Daoy (cell line): ENCODE results near the gene OXNAD1. TPM values are rescaled to one million over a fixed set of nuclear protein-coding genes. Genes with fewer than 3 reads are reported as not detected.
A peak's percentile ranks its signal among the peaks of the same experiment; 100 is the strongest.
"Not testable (repeated sequence)": the region's sequence is repeated elsewhere in the genome, so short reads cannot be mapped to it uniquely, and the experiment has no call there.

ENCODE experiments used
- DNase-seq: peaks from one replicate; pipeline ENCODE4 v3.0.0-alpha.2; 2015; ENCODE audit warnings: low read depth
- total RNA-seq: library from RNA; depleted of rRNA; stranded (reverse); fragments of >200 nt; shearing (Covaris generic); gene quantifications from 2 replicates; pipeline ENCODE4 v1.2.3, GENCODE V29; 2014

The OXNAD1 gene
- total RNA-seq, 1 experiment from 2014 or later: 15.1 TPM

- no peak for DNase-seq
These were observed 39.3 kb downstream of the OXNAD1 start for GRCh38 chr3:16304061-16305010.

- no peak for DNase-seq
These were observed 40.1 kb downstream of the OXNAD1 start for GRCh38 chr3:16305111-16305541.

DNA sequence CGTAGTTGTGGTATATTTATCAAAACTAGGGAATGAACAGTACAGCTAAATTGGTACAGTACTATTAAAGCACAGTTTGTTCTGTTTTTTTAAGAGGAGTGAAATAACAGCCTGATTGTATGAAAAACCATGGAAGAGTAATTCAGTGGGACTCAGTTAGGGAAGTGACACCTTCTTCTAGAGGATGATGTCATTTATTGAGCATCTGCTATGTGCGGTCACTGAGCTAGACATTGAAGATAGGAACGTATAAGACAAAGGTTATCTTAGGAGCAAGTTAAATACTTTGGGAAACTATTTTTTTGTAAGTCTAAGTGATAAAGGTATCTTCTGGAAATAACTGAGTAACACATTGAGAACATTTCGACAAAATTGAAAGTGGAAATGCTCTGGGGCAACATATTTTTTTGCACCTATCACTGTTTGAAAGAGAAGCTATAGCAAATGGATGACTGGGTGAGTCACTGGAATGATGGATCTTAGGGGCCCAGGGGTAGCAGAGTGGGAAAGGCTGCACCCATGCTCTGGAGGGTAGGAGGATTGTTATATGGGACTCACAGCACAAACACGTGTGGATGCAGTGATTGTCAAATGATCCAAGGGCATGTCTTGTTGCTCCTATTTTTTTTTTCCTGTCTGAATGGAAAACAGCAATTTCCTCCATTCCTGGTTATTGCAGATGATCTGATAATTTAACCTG is 43.0 kb downstream of the OXNAD1 start:
- DNase-seq: no peak

DNA sequence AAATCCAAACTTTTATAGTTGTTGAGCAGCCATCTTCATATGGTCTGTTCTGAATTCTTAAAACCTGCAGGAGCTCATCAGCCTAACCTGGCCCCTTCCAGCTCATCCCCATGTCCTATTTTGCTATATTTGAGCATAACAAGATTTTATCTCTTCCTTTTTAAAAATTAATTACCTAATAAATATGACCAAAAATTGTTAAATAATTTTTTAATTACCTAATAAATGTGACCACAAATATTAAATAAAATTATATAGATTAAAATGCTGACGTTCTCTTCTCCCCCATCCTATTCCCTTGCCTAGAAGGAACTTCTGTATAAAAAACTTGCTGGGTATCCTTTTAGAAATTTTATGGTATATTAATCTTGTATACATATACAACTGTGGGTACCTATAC is 43.7 kb downstream of the OXNAD1 start:
- DNase-seq: no peak

GRCh38 chr3:16309558-16309957 is 44.5 kb downstream of the OXNAD1 start:
- DNase-seq: peak; percentile 77

DNA sequence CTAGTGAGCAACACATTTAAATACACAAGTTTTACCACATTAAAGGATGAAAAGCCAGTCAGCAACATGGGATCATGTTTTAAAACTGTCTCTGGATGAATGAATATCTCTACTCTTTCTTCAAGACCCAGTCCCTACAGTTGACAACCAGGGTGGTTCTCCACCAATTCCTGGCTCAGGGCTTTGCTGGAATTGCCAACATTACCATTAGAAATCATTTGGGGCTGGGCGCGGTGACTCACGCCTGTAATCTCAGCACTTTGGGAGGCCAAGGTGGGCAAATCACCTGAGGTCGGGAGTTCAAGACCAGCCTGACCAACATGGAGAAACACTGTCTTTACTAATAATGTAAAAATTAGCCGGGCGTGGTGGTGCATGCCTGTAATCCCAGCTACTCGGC is 45.5 kb downstream of the OXNAD1 start:
- DNase-seq: not testable (repeated sequence)

DNA sequence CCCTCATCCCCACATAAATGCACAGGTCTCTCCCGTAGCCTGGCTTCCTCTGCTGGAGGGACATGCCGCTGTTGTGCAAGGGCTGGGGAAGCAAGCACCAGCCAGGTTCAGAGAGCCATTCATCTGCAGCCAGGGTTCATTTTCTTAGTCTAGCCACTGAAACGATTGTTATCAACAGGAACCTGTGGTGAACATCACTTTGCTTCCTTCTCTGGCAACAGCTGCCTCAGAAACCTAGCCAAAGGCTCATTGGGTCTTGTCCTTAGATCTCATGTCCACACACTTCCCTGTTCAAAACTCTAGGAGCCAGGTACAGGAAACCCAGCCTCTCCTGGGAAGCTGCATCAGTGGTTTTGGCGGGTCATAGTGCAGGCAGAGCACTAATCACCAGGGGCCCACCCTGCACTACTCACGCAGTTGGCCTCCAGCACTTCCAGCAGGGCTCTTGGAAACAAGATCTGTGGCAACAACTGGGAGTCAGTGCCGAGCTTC is 47.0 kb downstream of the OXNAD1 start:
- peak; percentile 25 for DNase-seq

DNA sequence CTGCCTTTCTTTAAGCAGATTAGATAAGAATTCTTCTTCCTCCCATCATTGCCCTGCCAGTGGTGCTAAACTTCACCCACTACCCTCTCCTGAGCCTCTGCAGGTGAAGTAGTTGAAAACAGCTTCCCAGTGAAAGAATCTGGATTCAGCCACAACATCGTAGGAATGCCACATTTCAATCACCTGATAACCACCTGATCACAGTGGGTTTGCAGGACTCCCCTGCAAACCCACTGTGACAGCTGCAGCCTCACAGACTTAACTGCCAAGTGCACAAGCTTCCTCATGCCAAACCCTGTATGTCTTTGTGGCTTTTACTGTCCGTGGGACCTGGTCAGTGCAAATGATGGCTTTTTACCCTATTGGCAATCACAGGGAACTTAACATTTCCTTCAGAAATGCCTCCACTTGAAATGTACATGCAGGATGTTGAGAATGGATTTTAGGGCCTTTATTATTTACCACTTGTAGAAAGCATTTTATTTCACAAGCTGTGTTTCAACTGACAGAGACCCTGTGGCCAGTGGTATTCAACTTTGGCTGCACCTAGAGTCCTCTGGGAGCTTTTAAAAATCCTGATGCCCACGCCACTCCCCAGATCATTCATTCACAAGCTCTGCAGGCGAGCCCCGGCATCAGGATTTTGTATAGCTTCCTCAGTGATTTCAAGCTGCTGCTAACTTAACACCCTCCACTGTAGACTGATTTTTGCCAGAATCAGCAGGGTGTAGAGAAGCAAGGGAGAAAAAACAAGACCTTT is 49.1 kb downstream of the OXNAD1 start:
- no peak for DNase-seq

DNA sequence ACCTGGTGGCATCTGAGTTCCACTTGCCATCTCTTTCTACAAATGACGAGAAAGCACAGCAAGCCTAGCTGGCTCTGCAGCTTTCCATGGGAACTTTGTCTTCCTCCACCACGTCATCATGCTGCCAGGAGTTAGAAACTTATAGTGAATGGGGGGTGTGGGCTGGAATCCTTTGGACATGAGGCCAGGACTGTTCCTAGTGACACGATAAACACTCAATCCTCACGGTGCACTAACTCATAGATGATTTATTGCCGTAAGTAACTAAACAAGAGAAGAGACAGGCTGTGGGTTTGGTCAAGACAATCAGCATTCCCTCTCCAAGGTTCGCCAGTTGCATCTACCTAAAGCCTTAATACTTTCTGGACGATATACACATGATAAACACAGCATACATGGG is 50.6 kb downstream of the OXNAD1 start:
- DNase-seq: no peak

- no peak for DNase-seq
These were observed 51.4 kb downstream of the OXNAD1 start for GRCh38 chr3:16316396-16316795.

GRCh38 chr3:16316847-16317560 is 52.0 kb downstream of the OXNAD1 start:
- DNase-seq: no peak

DNA sequence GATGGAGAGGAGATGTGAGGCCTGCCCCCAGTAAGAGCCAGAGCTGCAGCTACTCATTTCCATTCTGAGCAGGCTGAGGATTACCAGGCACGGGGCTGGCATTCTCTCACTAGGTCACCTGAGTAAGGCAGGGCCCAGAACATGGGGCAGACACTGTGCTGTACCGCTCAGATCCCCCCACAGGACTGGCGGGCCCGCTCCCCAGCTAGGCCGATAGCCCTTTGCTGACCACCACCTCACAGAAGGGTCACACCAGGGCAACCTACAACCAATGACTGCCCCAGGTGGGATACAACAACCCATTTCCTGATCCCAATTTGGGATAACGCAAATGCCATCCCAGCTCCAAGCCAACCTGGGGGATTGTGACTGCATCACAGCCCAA is 52.5 kb downstream of the OXNAD1 start:
- DNase-seq: no peak

DNA sequence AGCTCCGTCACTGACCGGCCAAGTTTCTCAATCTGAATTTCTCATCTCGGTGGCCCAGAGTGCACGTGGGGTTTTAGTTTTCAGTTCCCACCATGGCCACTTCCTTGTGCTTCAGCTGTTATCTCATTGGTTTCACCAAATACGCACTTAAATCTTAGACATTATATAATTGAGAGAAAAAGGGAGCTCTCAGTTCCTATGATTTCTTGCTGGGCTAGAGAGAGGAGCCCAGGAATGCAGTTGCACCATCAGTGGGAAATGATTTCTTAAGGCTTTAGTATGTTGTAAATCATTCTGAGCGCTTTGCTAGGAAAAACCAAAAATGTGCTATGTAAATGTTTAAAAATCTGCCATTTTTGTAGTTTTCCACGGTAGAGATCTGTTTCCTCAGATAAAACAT is 53.2 kb downstream of the OXNAD1 start:
- DNase-seq: no peak

DNA sequence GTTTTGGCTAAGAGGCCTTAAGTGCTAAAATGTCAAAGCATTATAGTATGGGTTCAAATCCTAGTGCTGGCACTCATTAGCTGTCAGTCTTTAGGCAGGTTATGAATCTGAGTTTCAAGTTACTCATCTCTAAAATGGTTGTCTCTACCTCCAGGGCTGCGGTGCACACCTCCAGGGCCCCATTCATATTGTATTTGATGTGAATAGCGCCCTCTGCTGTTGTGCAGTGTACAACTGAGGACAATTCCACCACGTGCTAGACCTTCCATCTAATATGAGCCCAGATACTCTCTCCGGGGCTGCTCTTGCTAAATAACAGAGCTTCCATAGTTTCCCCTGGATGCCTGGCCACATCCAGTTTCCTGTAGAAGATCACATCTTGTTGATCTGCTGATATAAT is 54.3 kb downstream of the OXNAD1 start:
- DNase-seq: peak; percentile 28

DNA sequence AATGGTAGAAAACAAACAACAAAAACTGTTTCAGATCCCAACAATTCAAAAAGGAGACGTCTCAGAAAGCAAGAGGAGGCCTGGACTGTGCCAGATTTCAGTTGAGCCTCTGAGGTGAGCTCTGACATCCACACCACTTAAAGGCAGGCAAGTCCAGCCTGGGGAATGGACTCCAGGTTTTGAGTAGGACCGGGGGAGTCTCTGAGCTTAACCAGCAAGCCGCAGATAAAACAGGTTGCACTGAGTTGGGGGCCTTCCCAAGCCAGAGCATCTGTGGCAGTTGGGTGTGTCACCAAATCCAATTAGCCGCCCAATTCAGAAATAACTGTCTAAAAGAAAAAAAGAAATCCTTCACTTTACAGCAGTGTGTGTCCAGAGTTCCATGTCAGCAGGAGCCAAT is 54.7 kb downstream of the OXNAD1 start:
- DNase-seq: no peak

DNA sequence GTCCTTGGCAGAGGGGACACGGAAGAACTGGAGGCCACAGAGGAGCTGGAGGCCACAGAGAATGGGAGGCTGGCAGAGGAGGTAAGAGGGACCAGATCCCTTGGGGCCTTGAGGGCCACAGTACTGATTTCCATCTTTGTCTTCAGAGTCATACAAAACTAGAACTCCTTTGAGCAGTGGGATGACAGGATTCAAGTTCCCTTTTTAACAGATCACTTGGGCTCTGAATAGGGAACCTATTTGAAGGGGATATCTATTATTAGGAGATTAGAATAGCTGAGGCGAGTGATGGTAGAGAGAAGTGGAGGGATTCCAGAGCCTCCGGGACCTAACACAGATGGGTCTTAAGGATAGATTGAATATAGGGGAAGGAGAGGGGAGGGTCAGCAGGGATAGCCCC is 55.7 kb downstream of the OXNAD1 start:
- DNase-seq: no peak

GRCh38 chr3:16322189-16322588 is 57.2 kb downstream of the OXNAD1 start:
- no peak for DNase-seq

- no peak for DNase-seq
These were observed 58.7 kb downstream of the OXNAD1 start for GRCh38 chr3:16323737-16324136.

DNA sequence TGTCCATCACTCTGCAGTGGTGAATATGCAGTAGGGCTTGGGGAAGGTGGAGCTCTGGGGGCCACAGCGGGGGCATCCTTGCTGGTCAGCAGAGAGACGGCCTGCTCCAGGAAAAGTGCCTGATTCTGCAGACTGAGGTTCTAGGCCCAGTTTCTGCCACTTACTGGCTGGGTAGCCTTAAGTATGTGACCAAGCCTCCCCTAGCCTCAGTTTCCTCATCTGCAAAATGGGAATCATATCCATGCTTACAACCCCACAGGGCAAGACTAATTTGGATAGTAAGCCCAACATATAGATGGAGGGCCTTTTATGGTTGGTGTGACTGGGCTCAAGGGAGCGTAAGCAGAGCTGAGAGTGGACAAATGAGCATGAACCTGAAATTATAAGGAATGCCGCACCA is 60.8 kb downstream of the OXNAD1 start:
- no peak for DNase-seq

DNA sequence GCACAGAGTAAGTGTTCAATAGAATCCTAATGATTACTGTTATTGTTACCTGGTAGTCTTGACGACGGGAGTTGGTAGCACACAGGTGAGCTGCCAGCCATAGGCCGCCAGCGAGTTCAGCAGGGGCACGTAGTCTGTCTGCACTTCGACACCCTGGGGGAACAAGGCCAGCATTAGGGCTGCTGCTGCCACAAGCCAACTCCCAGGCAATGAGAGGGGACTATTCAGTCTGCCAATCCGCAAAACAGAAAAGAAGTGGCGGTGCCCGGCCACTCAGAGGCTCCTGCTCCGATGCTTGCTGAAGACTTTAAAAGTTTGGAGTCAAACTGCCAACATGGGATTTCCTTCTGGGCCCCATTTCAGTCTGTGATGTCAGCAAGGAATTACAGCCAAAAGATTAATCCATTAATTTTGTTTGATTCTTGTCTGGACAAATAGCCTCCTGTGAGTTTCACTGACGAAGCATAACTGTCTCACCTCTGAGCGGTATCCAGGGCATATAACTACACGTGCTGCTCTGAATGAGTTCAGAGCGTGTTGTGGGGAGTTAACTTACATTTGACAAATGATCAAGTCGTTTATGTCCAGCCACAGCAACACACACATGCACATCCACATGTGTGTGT is 61.8 kb downstream of the OXNAD1 start:
- DNase-seq: no peak

DNA sequence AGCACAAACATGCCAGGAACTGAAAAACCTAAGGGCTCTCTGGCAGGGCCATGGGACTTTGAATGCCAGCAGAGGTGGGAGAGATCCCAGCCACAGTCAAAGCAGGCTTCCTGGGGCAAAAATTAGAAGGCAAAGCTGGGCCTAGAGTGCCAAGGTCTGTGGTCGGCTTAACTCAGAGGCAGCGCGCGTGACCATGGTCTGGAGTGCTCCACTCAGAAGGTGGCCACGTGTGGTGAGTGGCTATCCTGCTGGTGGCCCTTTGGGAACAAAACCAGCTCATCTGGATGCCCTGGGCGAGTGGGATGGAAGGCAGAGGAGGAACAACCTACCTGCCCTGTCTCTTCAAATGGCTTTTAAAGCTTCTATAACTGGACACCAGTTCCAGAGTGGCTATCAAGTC is 63.1 kb downstream of the OXNAD1 start:
- no peak for DNase-seq
